Measurements from ENCODE around the gene PDSS2. TPM values are rescaled to one million over a fixed set of nuclear protein-coding genes. Genes with fewer than 3 reads are reported as not detected.

Gene PDSS2
- total and polyA plus RNA-seq, 8 donors = 2.7 to 10.1 (median 6.2) TPM

GRCh38 chr6:107244742-107245480 lies 214.5 kb downstream of the PDSS2 start:
- intact Hi-C loops (cut with DNase I) = no loop called here
- Histone ChIP-seq H3K4me3 (no peak overlapping the region), H3K27ac (no peak overlapping the region), H3K4me1 (no peaks in the 10 kb centered on the region), H3K36me3 (no peaks in the 10 kb centered on the region), H3K9me3 (no peaks in the 10 kb centered on the region), H3K27me3 (no peaks in the 10 kb centered on the region)
- DNase-seq (no peak), FAIRE-seq (no peak), ATAC-seq (no peak)
- TF ChIP-seq CTCF (IDR thresholded peaks at IDR 0.05) = no peak
- whole genome bisulfite sequencing, 2 donors = 88 to 91% methylated on average over 4 of the region's 4 CpGs

GRCh38 chr6:107244082-107244741 lies 215.2 kb downstream of the PDSS2 start:
- no peak overlapping the region for H3K4me3 ChIP-seq
- DNase-seq (no peak), FAIRE-seq (no peak), ATAC-seq (no peak)
- intact Hi-C loops (cut with DNase I) = no loop called here
- H3K36me3 ChIP-seq = no peaks in the 10 kb centered on the region
- no peaks in the 10 kb centered on the region for H3K27me3 ChIP-seq
- H3K27ac ChIP-seq = no peak overlapping the region
- no peaks in the 10 kb centered on the region for H3K9me3 ChIP-seq
- no peaks in the 10 kb centered on the region for H3K4me1 ChIP-seq
- 84 to 90% methylated on average over 4 of the region's 4 CpGs for WGBS, 2 donors
- no peak for TF ChIP-seq CTCF (IDR thresholded peaks at IDR 0.05)

- no peak for ATAC-seq
- Histone ChIP-seq H3K27ac (no peak overlapping the region), H3K4me1 (no peaks in the 10 kb centered on the region), H3K9me3 (no peaks in the 10 kb centered on the region), H3K4me3 (no peak overlapping the region), H3K27me3 (no peaks in the 10 kb centered on the region), H3K36me3 (no peaks in the 10 kb centered on the region)
- no peak for DNase-seq
- no peak for FAIRE-seq
- intact Hi-C loops (cut with DNase I) = no loop called here
- WGBS, 2 donors = 98% methylated on average over 2 of the region's 2 CpGs
- no peak for TF ChIP-seq CTCF (IDR thresholded peaks at IDR 0.05)
Measured at GRCh38 chr6:107243471-107243870, 215.9 kb downstream of the PDSS2 start.

GRCh38 chr6:107237992-107238660 lies 221.2 kb downstream of the PDSS2 start:
- WGBS, 2 donors = 95 to 97% methylated on average over 5 of the region's 5 CpGs
- DNase-seq (no peak), FAIRE-seq (no peak), ATAC-seq (no peak)
- Histone ChIP-seq H3K36me3 (no peaks in the 10 kb centered on the region), H3K9me3 (no peaks in the 10 kb centered on the region), H3K27me3 (no peaks in the 10 kb centered on the region), H3K4me3 (no peak overlapping the region), H3K4me1 (no peaks in the 10 kb centered on the region), H3K27ac (no peak overlapping the region)
- intact Hi-C loops (cut with DNase I) = no loop called here
- TF ChIP-seq CTCF (IDR thresholded peaks at IDR 0.05) = no peak
